Fibroblast of lung (primary cell): ENCODE data around the gene APOBEC3B. TPM values are rescaled to one million over a fixed set of nuclear protein-coding genes. Genes with fewer than 3 reads are reported as not detected.

ENCODE experiments used
- DNase-seq, 2 donors: peaks; one replicate each; pipeline versions ENCODE4 v3.0.0 to v3.0.0-alpha.2; 2010; ENCODE audit warnings: low read depth in 2 of 2
- H2AFZ ChIP-seq: 2 replicates; pipeline ENCODE4 v1.5.1; 2012; ENCODE audit warnings: low read length, control low read depth, inconsistent platforms
- H3K27ac ChIP-seq: 2 replicates; pipeline ENCODE4 v1.5.1; 2011; ENCODE audit warnings: low read length, control low read depth; ENCODE audit not compliant: insufficient read depth
- H3K27me3 ChIP-seq: 2 replicates; pipeline ENCODE4 v1.5.1; 2011; ENCODE audit warnings: mild to moderate bottlenecking, low read length; ENCODE audit not compliant: control insufficient read depth, insufficient read depth
- H3K36me3 ChIP-seq: 2 replicates; pipeline ENCODE4 v1.5.1; 2011; ENCODE audit warnings: low read length; ENCODE audit not compliant: control insufficient read depth, insufficient read depth
- H3K4me1 ChIP-seq: 2 replicates; pipeline ENCODE4 v1.5.1; 2011; ENCODE audit warnings: low read length; ENCODE audit not compliant: control insufficient read depth, insufficient read depth; ENCODE audit errors: extremely low read depth
- H3K4me2 ChIP-seq: 2 replicates; pipeline ENCODE4 v1.5.1; 2011; ENCODE audit warnings: low read length, control low read depth; ENCODE audit not compliant: insufficient read depth; ENCODE audit errors: extremely low read depth
- H3K4me3 ChIP-seq, 4 experiments: fragments of 200-600 bp in 1 of 4; sonication (generic) in 1 of 4; replicated peaks in 1 of 4; 2 replicates each; pipeline ENCODE4 v1.5.1; 2011 to 2016; ENCODE audit warnings: low read length in 4 of 4, low read depth in 3 of 4, mild to moderate bottlenecking in 3 of 4, control low read depth in 2 of 4, inconsistent platforms in 1 of 4, mixed read lengths in 1 of 4; ENCODE audit not compliant: insufficient read depth in 1 of 4; ENCODE audit errors: control extremely low read depth in 1 of 4
- H3K79me2 ChIP-seq: 2 replicates; pipeline ENCODE4 v1.5.1; 2012; ENCODE audit warnings: mild to moderate bottlenecking, low read length, inconsistent platforms; ENCODE audit not compliant: control insufficient read depth, insufficient read depth
- H3K9ac ChIP-seq: 2 replicates; pipeline ENCODE4 v1.5.1; 2011; ENCODE audit warnings: mild to moderate bottlenecking, low read length, control low read depth; ENCODE audit not compliant: insufficient read depth
- H3K9me3 ChIP-seq: 2 replicates; pipeline ENCODE4 v1.5.1; 2012; ENCODE audit warnings: low read depth, low read length; ENCODE audit not compliant: control insufficient read depth, insufficient read depth
- H4K20me1 ChIP-seq: 2 replicates; pipeline ENCODE4 v1.5.1; 2011; ENCODE audit warnings: low read length; ENCODE audit not compliant: control insufficient read depth, insufficient read depth; ENCODE audit errors: extremely low read depth
- EZH2 ChIP-seq: IDR thresholded peaks from 2 replicates; pipeline ENCODE4 v1.5.1; 2012; ENCODE audit warnings: low read length, control low read depth, mild to moderate bottlenecking; ENCODE audit errors: missing control alignments
- polyA plus RNA-seq, 2 donors: library from polyadenylated mRNA; depleted of rRNA in 1 of 2; stranded (reverse) in 1 of 2; unstranded in 1 of 2; fragments of >200 nt; gene quantifications; 2 replicates each; pipeline ENCODE4 v1.2.1, GENCODE V29; 2011 to 2012; ENCODE audit warnings: missing spikeins in 1 of 2
- total RNA-seq: library from RNA; depleted of rRNA; stranded (reverse); fragments of >200 nt; gene quantifications from 2 replicates; pipeline ENCODE4 v1.2.1, GENCODE V29; 2014
- TF ChIP-seq, protein P1 (sequence below), 2 donors: IDR thresholded peaks in 1 of 2; conservative IDR thresholded peaks in 1 of 2; 1 replicate in 1 of 2; 2 replicates in 1 of 2; pipeline ENCODE4 v1.5.1; 2011 to 2012; ENCODE audit warnings: low read length in 2 of 2, control low read depth in 1 of 2, inconsistent platforms in 1 of 2, low read depth in 1 of 2, mild to moderate bottlenecking in 1 of 2

Gene APOBEC3B
- total and polyA plus RNA-seq, 2 donors (not counting 1 experiment from before 2014, with no cell fraction given), result 2.3 to 10.3 TPM

- Histone ChIP-seq H3K4me1 (no peaks in the 10 kb centered on the region), H3K4me3 (no peak overlapping the region), H3K36me3 (no peaks in the 10 kb centered on the region), H3K4me2 (no peak overlapping the region), H3K9me3 (no peaks in the 10 kb centered on the region), H4K20me1 (no peaks in the 10 kb centered on the region), H3K9ac (no peak overlapping the region), H3K79me2 (no peaks in the 10 kb centered on the region), H3K27me3 (peaks cover 18% of the 10 kb centered on the region), H2AFZ (no peak overlapping the region), H3K27ac (no peak overlapping the region)
- TF ChIP-seq EZH2, result no peak
- TF ChIP-seq, protein P1, sequence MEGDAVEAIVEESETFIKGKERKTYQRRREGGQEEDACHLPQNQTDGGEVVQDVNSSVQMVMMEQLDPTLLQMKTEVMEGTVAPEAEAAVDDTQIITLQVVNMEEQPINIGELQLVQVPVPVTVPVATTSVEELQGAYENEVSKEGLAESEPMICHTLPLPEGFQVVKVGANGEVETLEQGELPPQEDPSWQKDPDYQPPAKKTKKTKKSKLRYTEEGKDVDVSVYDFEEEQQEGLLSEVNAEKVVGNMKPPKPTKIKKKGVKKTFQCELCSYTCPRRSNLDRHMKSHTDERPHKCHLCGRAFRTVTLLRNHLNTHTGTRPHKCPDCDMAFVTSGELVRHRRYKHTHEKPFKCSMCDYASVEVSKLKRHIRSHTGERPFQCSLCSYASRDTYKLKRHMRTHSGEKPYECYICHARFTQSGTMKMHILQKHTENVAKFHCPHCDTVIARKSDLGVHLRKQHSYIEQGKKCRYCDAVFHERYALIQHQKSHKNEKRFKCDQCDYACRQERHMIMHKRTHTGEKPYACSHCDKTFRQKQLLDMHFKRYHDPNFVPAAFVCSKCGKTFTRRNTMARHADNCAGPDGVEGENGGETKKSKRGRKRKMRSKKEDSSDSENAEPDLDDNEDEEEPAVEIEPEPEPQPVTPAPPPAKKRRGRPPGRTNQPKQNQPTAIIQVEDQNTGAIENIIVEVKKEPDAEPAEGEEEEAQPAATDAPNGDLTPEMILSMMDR (conservative IDR thresholded peaks at IDR 0.05 in 1 of 2, IDR thresholded peaks at IDR 0.05 in 1 of 2; ENCODE audit: low read depth in 1 of 2, low read length in 2 of 2), result no peak
- DNase-seq, result no peak
Observed at GRCh38 chr22:38946771-38947170, 35.4 kb upstream of the APOBEC3B start.

- Histone ChIP-seq H3K4me3 (no peak overlapping the region), H3K27ac (no peak overlapping the region), H4K20me1 (no peaks in the 10 kb centered on the region), H3K27me3 (peaks cover 18% of the 10 kb centered on the region), H3K79me2 (no peaks in the 10 kb centered on the region), H3K9ac (no peak overlapping the region), H3K4me2 (no peak overlapping the region), H3K9me3 (no peaks in the 10 kb centered on the region), H2AFZ (no peak overlapping the region), H3K36me3 (no peaks in the 10 kb centered on the region), H3K4me1 (no peaks in the 10 kb centered on the region)
- DNase-seq, result no peak
- TF ChIP-seq EZH2, result no peak
- TF ChIP-seq, protein P1 (conservative IDR thresholded peaks at IDR 0.05 in 1 of 2, IDR thresholded peaks at IDR 0.05 in 1 of 2; ENCODE audit: low read depth in 1 of 2, low read length in 2 of 2), result no peak
Observed at GRCh38 chr22:38947321-38948140, 34.6 kb upstream of the APOBEC3B start.

DNA sequence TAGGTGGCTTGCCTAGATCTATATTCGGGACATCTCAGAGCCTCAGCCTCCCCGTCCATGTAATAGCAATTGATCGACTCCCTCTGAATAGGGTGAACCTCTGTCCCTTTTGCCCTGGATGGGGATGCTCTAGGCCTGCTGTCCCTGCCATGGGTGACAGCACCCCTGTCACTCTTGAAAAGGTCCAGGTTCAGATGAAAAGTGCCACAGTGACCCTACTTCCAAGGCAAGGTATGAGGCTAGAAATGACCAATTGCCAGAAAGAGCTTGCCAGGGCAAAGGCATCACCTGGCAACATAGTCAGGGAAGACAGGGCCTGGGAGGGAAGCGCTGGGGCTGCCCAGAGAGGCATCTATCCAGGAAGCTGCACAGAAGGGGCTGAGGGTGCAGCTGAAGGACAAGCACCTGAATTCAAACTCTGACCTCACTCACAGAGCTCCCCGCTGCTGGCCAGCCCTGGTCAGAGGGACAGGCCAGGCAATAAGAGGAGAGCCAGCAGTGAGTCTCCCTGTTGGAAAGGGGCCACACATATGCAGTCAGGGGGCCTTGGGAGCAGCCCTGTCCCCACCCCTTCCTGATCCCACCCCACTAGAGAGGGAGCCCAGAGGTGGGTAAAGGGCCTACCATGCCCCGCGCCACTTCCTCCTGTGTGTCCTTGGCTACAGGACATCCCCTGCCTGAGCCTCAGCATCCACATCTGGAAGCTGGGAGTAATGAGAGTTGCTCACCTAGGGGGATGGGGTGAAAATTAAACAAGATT lies 33.8 kb upstream of the APOBEC3B start:
- H3K27me3 ChIP-seq, result peaks cover 18% of the 10 kb centered on the region
- no peak for DNase-seq

More for the DNA sequence above, 33.8 kb upstream of the APOBEC3B start:
- Histone ChIP-seq H3K27ac (no peak overlapping the region), H3K36me3 (no peaks in the 10 kb centered on the region), H4K20me1 (no peaks in the 10 kb centered on the region), H3K4me2 (no peak overlapping the region), H3K9ac (no peak overlapping the region), H3K79me2 (no peaks in the 10 kb centered on the region), H3K4me3 (no peak overlapping the region), H3K4me1 (no peaks in the 10 kb centered on the region), H2AFZ (no peak overlapping the region), H3K9me3 (no peaks in the 10 kb centered on the region)
- TF ChIP-seq EZH2, result no peak
- TF ChIP-seq, protein P1 (conservative IDR thresholded peaks at IDR 0.05 in 1 of 2, IDR thresholded peaks at IDR 0.05 in 1 of 2; ENCODE audit: low read depth in 1 of 2, low read length in 2 of 2), result no peak
